OCI-LY7 (cell line): Measurements from ENCODE around the gene REN. TPM values are rescaled to one million over a fixed set of nuclear protein-coding genes. Genes with fewer than 3 reads are reported as not detected.

Source experiments
- BruUV-seq: library from RNA; stranded (reverse); fragments of 400-500 nt; replicated peaks from 2 replicates; lab custom pipeline; 2021; lab: Mats Ljungman, UMichigan
- CTCF ChIA-PET: fragments of 300-600 bp; sonication (Branson Sonifier 250); formaldehyde crosslinking; loops from one replicate; lab custom pipeline; 2022; ENCODE audit warnings: antibody characterized with exemption; ENCODE audit not compliant: unreplicated experiment; lab: Charles Lee
- POLR2A ChIA-PET: fragments of 300-600 bp; sonication (Branson Sonifier 250); formaldehyde crosslinking; loops from one replicate; lab custom pipeline; 2022; ENCODE audit warnings: antibody characterized with exemption; lab: Charles Lee
- DNase-seq: peaks from one replicate; pipeline ENCODE4 v3.0.0-alpha.2; 2015; ENCODE audit warnings: low spot score
- H2AFZ ChIP-seq: fragments of 200-600 bp; sonication (generic), shearing (Covaris generic); 2 replicates; pipeline ENCODE4 v1.6.1; 2014; ENCODE audit warnings: mild to moderate bottlenecking, antibody characterized with exemption, low read length, moderate library complexity
- H3K27ac ChIP-seq: fragments of 200-600 bp; sonication (generic); 2 replicates; pipeline ENCODE4 v1.5.1; 2014; ENCODE audit warnings: mixed run types, low read depth, mild to moderate bottlenecking, moderate library complexity, low read length, inconsistent platforms; ENCODE audit not compliant: poor library complexity, severe bottlenecking
- H3K36me3 ChIP-seq: fragments of 200-600 bp; sonication (generic); 2 replicates; pipeline ENCODE4 v1.6.1; 2014; ENCODE audit warnings: mild to moderate bottlenecking, antibody characterized with exemption, low read length, moderate library complexity, mixed read lengths; ENCODE audit not compliant: insufficient read depth
- H3K4me1 ChIP-seq: fragments of 200-600 bp; sonication (generic); 2 replicates; pipeline ENCODE4 v1.5.1; 2014; ENCODE audit warnings: mild to moderate bottlenecking, low read length; ENCODE audit not compliant: insufficient read depth, poor library complexity, severe bottlenecking
- H3K4me2 ChIP-seq: fragments of 200-600 bp; sonication (generic); 2 replicates; pipeline ENCODE4 v1.6.1; 2014; ENCODE audit warnings: mild to moderate bottlenecking, low read length
- H3K4me3 ChIP-seq: fragments of 200-600 bp; sonication (generic); 2 replicates; pipeline ENCODE4 v1.5.1; 2014; ENCODE audit warnings: mild to moderate bottlenecking, low read depth, low read length; ENCODE audit not compliant: poor library complexity, severe bottlenecking
- H3K79me2 ChIP-seq: fragments of 200-600 bp; sonication (generic); 2 replicates; pipeline ENCODE4 v1.6.1; 2016; ENCODE audit warnings: low read depth, mild to moderate bottlenecking, low read length, moderate library complexity, mixed read lengths; ENCODE audit not compliant: insufficient read depth
- H3K9me2 ChIP-seq: fragments of 200-600 bp; sonication (generic); 2 replicates; pipeline ENCODE4 v1.6.1; 2016; ENCODE audit warnings: mild to moderate bottlenecking, low read length, mixed read lengths; ENCODE audit not compliant: insufficient read depth
- H3K9me3 ChIP-seq: fragments of 200-600 bp; sonication (generic); 2 replicates; pipeline ENCODE4 v1.6.1; 2014; ENCODE audit warnings: mild to moderate bottlenecking, mixed run types, low read length, mixed read lengths
- H4K20me1 ChIP-seq: fragments of 200-600 bp; sonication (generic); 2 replicates; pipeline ENCODE4 v1.6.1; 2014; ENCODE audit warnings: mild to moderate bottlenecking, antibody characterized with exemption, low read length, moderate library complexity, mixed read lengths; ENCODE audit not compliant: insufficient read depth
- CTCF ChIP-seq: fragments of 200-600 bp; sonication (generic); conservative IDR thresholded peaks from 2 replicates; pipeline ENCODE4 v1.5.1; 2014; ENCODE audit warnings: mild to moderate bottlenecking, antibody characterized with exemption, low read length, moderate library complexity, mixed read lengths
- EZH2phosphoT487 ChIP-seq: fragments of 200-600 bp; sonication (generic); IDR thresholded peaks from 2 replicates; pipeline ENCODE4 v1.6.1; 2018; ENCODE audit warnings: low read depth, borderline replicate concordance, mild to moderate bottlenecking, mixed run types, antibody characterized with exemption, low read length, moderate library complexity, mixed read lengths
- intact Hi-C: fragments of 100-400 bp; cut with micrococcal nuclease; formaldehyde crosslinking; loops from one replicate; pipeline ENCODE4 v1.10.0; 2022; ENCODE audit not compliant: unreplicated experiment
- total RNA-seq, 2 experiments: library from RNA; depleted of rRNA in 1 of 2; stranded (reverse); fragments of >200 nt in 1 of 2; shearing (Covaris generic) in 1 of 2; gene quantifications; 2 replicates each; pipeline ENCODE4 v1.2.3, GENCODE V29; 2014 to 2022

REN gene
- total RNA-seq, 2 experiments from 2014 or later, result not detected

- Histone ChIP-seq H2AFZ (peak overlapping the region; percentile 33; the same call in 1 of the 2 replicates), H3K4me2 (0 out of 2 replicates have a peak overlapping the region, but pooled peaks have one; percentile 4), H4K20me1 (no peaks in the 10 kb centered on the region), H3K27ac (no peak overlapping the region), H3K9me2 (no peaks in the 10 kb centered on the region), H3K79me2 (no peaks in the 10 kb centered on the region), H3K4me3 (no peak overlapping the region), H3K4me1 (peaks cover 4% of the 10 kb centered on the region), H3K9me3 (no peaks in the 10 kb centered on the region), H3K36me3 (no peaks in the 10 kb centered on the region)
- intact Hi-C loops, result loop anchor here (2.0 to 5.0 kb wide), 2 partner anchors 64 to 501 kb away; partner anchors contain the start of gene ATP2B4
- no TSS peak for BruUV-seq
- DNase-seq, result peak; percentile 30
- no peak for TF ChIP-seq CTCF
- TF ChIP-seq EZH2phosphoT487, result no peak
- POLR2A ChIA-PET, result interaction anchor here (0.6 to 1.8 kb wide), 4 partner anchors 150 to 992 kb away, joined by 3 to 6 read pairs (median 4); no protein-coding TSS in a partner anchor
- CTCF ChIA-PET, result interaction anchor here (0.9 to 1.8 kb wide), 6 partner anchors 13 to 268 kb away, joined by 3 to 9 read pairs (median 6); partner anchors contain the start of gene SNRPE
Observed at GRCh38 chr1:204128464-204128963, 37.6 kb downstream of the REN start.

- POLR2A ChIA-PET, result interaction anchor here (0.6 to 1.0 kb wide), 5 partner anchors 15 to 993 kb away, joined by 3 to 5 read pairs (median 4); no protein-coding TSS in a partner anchor
Observed at GRCh38 chr1:204127597-204128242, 38.4 kb downstream of the REN start.

More at GRCh38 chr1:204127597-204128242, 38.4 kb downstream of the REN start:
- CTCF ChIA-PET, result interaction anchor here (1.2 to 1.8 kb wide), 2 partner anchors 257 to 262 kb away, joined by 4 to 9 read pairs; no protein-coding TSS in a partner anchor
- DNase-seq, result peak; percentile 63
- H3K9me3 ChIP-seq, result no peaks in the 10 kb centered on the region
- no peak overlapping the region for H3K27ac ChIP-seq
- no peak overlapping the region for H3K4me2 ChIP-seq
- peaks cover 4% of the 10 kb centered on the region for H3K4me1 ChIP-seq
- no peaks in the 10 kb centered on the region for H3K36me3 ChIP-seq
- H4K20me1 ChIP-seq, result no peaks in the 10 kb centered on the region
- intact Hi-C loops, result loop anchor here (2.0 to 5.0 kb wide), 3 partner anchors 63 to 500 kb away; partner anchors contain the start of gene ATP2B4
- no peaks in the 10 kb centered on the region for H3K9me2 ChIP-seq
- peak overlapping the region; percentile 33; the same call in 1 of the 2 replicates for H2AFZ ChIP-seq
- no peak overlapping the region for H3K4me3 ChIP-seq
- no TSS peak for BruUV-seq
- H3K79me2 ChIP-seq, result no peaks in the 10 kb centered on the region
- TF ChIP-seq CTCF (peak; percentile 84), EZH2phosphoT487 (no peak)
